ENCODE data around the gene GJA8. TPM values are rescaled to one million over a fixed set of nuclear protein-coding genes. Genes with fewer than 3 reads are reported as not detected.

The GJA8 gene
- polyA plus RNA-seq, 3 donors: not detected

- no peak overlapping the region for H3K4me3 ChIP-seq (replicated peaks in 1 of 3; ENCODE audit: low read depth in 2 of 3, low read length in 3 of 3)
- intact Hi-C loops (cut with micrococcal nuclease): no loop called here
- DNase-seq: no peak
- no peaks in the 10 kb centered on the region for H3K9me3 ChIP-seq (replicated peaks in 1 of 2; ENCODE audit: control insufficient read depth in 1 of 2, insufficient read depth in 1 of 2, low read length in 2 of 2)
- H3K27me3 Mint-ChIP-seq (ENCODE audit: low read depth in 3 of 3): peaks cover 0 to 2% (median 2%) of the 10 kb centered on the region in 3 donors
- TF ChIP-seq CTCF (IDR thresholded peaks at IDR 0.05): no peak
- H3K4me2 ChIP-seq (replicated peaks; ENCODE audit: extremely low read depth, low read length, poor library complexity, severe bottlenecking): no peak overlapping the region
- H3K4me1 Mint-ChIP-seq: peaks cover 4% of the 10 kb centered on the region
- H3K4me1 ChIP-seq (ENCODE audit: control insufficient read depth in 1 of 2, insufficient read depth in 2 of 2, low read length in 2 of 2): no peaks in the 10 kb centered on the region
- H3K36me3 ChIP-seq (replicated peaks in 1 of 2; ENCODE audit: control insufficient read depth in 1 of 2, insufficient read depth in 2 of 2, low read length in 2 of 2): no peaks in the 10 kb centered on the region
- no peaks in the 10 kb centered on the region for H3K36me3 Mint-ChIP-seq
- H3K4me3 Mint-ChIP-seq: no peak overlapping the region
- H3K79me2 ChIP-seq (ENCODE audit: insufficient read depth, low read length): no peaks in the 10 kb centered on the region
- peak overlapping the region in 1 of 7 donors; percentile 6 for H3K27ac Mint-ChIP-seq
- WGBS (ENCODE audit: insufficient coverage): 98% methylated on average over 37 of the region's 44 CpGs
- H3K27me3 ChIP-seq (ENCODE audit: control insufficient read depth in 2 of 2, insufficient read depth in 2 of 2, low read length in 2 of 2): no peaks in the 10 kb centered on the region
- no peak overlapping the region for H2AFZ ChIP-seq (ENCODE audit: insufficient read depth, low read depth, low read length, poor library complexity, severe bottlenecking)
- no peak overlapping the region for H3K27ac ChIP-seq (ENCODE audit: low read depth in 1 of 2, low read length in 2 of 2)
- H3K9me3 Mint-ChIP-seq: no peaks in the 10 kb centered on the region
- no peaks in the 10 kb centered on the region for H4K20me1 ChIP-seq (ENCODE audit: insufficient read depth, low read length)
- H3K9ac ChIP-seq (ENCODE audit: insufficient read depth, low read length, poor library complexity, severe bottlenecking): no peak overlapping the region
Measured at GRCh38 chr1:147907786-147908509, 5.4 kb downstream of the GJA8 start.

- Mint-ChIP-seq H3K36me3 (no peaks in the 10 kb centered on the region), H3K27ac (no peak overlapping the region), H3K4me3 (no peak overlapping the region), H3K9me3 (no peaks in the 10 kb centered on the region), H3K4me1 (no peaks in the 10 kb centered on the region), H3K27me3 (ENCODE audit: low read depth in 3 of 3) (peaks cover 4 to 9% (median 4%) of the 10 kb centered on the region in 3 donors)
- H3K9ac ChIP-seq (ENCODE audit: insufficient read depth, low read length, poor library complexity, severe bottlenecking): no peak overlapping the region
- H3K36me3 ChIP-seq (replicated peaks in 1 of 2; ENCODE audit: control insufficient read depth in 1 of 2, insufficient read depth in 2 of 2, low read length in 2 of 2): no peaks in the 10 kb centered on the region
- intact Hi-C loops (cut with micrococcal nuclease): no loop called here
- TF ChIP-seq CTCF (IDR thresholded peaks at IDR 0.05): no peak
- H3K4me3 ChIP-seq (replicated peaks in 1 of 3; ENCODE audit: low read depth in 2 of 3, low read length in 3 of 3): no peak overlapping the region
- H3K27ac ChIP-seq (ENCODE audit: low read depth in 1 of 2, low read length in 2 of 2): no peak overlapping the region
- H3K4me2 ChIP-seq (replicated peaks; ENCODE audit: extremely low read depth, low read length, poor library complexity, severe bottlenecking): no peak overlapping the region
- H2AFZ ChIP-seq (ENCODE audit: insufficient read depth, low read depth, low read length, poor library complexity, severe bottlenecking): no peak overlapping the region
- DNase-seq: no peak
- no peaks in the 10 kb centered on the region for H3K9me3 ChIP-seq (replicated peaks in 1 of 2; ENCODE audit: control insufficient read depth in 1 of 2, insufficient read depth in 1 of 2, low read length in 2 of 2)
- H4K20me1 ChIP-seq (ENCODE audit: insufficient read depth, low read length): no peaks in the 10 kb centered on the region
- H3K79me2 ChIP-seq (ENCODE audit: insufficient read depth, low read length): no peaks in the 10 kb centered on the region
- WGBS (ENCODE audit: insufficient coverage): 100% methylated on average over 2 of the region's 2 CpGs
- no peaks in the 10 kb centered on the region for H3K27me3 ChIP-seq (ENCODE audit: control insufficient read depth in 2 of 2, insufficient read depth in 2 of 2, low read length in 2 of 2)
- H3K4me1 ChIP-seq (ENCODE audit: control insufficient read depth in 1 of 2, insufficient read depth in 2 of 2, low read length in 2 of 2): no peaks in the 10 kb centered on the region
Measured at GRCh38 chr1:147912553-147912952, 10.0 kb downstream of the GJA8 start.
